ENCODE measurements around the gene FHAD1.

The FHAD1 gene

DNA sequence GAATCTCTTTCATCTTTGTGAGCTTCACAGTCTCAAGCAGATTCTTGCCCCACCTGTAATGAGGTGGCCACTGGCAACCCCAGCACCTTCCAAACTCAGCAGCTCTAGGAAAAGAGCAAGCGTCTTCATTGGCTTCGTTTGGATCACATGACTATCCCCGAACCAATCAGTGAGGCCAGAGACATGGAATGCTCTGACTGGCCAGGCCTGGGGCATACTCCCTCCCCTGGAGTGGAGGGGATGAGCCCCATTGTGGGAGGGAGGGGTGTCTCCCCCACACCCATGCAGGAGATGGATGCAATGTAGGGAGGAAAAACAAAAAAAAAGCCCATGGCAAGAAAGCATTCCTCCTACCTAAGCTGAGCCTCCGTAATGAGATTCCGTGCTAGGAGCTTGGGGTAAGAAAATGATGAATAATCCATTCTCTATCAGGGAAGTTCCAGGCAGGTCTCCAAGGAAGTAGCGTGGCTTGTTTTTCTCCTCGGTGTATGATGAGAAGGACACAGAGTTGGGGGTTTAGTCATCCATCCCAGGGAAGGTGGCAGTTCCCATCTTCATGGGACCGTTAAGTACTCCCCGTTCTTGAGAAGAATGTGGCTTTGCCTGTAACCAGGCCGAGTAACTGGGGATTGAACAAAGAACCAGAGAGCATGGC is 32.7 kb downstream of the FHAD1 start:
- DNase-seq, result no peak
- H3K27ac Mint-ChIP-seq, result no peak overlapping the region
- H3K4me3 Mint-ChIP-seq, result no peak overlapping the region
- ATAC-seq (replicated peaks), result no peak
- no peaks in the 10 kb centered on the region for H3K36me3 Mint-ChIP-seq (ENCODE audit: insufficient read depth)
- H3K27me3 Mint-ChIP-seq, result peaks cover 35 to 69% of the 10 kb centered on the region in 2 donors
- H3K4me1 Mint-ChIP-seq (ENCODE audit: low read depth in 2 of 2), result no peaks in the 10 kb centered on the region
- H3K9me3 Mint-ChIP-seq, result no peaks in the 10 kb centered on the region

GRCh38 chr1:15280416-15280815 is 33.4 kb downstream of the FHAD1 start:
- Mint-ChIP-seq H3K27me3 (peaks cover 32 to 65% of the 10 kb centered on the region in 2 donors), H3K4me1 (ENCODE audit: low read depth in 2 of 2) (no peaks in the 10 kb centered on the region), H3K4me3 (no peak overlapping the region), H3K9me3 (no peaks in the 10 kb centered on the region), H3K36me3 (ENCODE audit: insufficient read depth) (no peaks in the 10 kb centered on the region), H3K27ac (no peak overlapping the region)
- DNase-seq (no peak), ATAC-seq (replicated peaks) (no peak)

GRCh38 chr1:15282038-15282437 is 35.0 kb downstream of the FHAD1 start:
- H3K9me3 Mint-ChIP-seq, result no peaks in the 10 kb centered on the region
- peaks cover 24 to 65% of the 10 kb centered on the region in 2 donors for H3K27me3 Mint-ChIP-seq
- peaks cover 2% of the 10 kb centered on the region for H3K36me3 Mint-ChIP-seq (ENCODE audit: insufficient read depth)
- ATAC-seq (replicated peaks) (no peak), DNase-seq (no peak)
- H3K4me3 Mint-ChIP-seq, result no peak overlapping the region
- no peaks in the 10 kb centered on the region for H3K4me1 Mint-ChIP-seq (ENCODE audit: low read depth in 2 of 2)
- H3K27ac Mint-ChIP-seq, result no peak overlapping the region

DNA sequence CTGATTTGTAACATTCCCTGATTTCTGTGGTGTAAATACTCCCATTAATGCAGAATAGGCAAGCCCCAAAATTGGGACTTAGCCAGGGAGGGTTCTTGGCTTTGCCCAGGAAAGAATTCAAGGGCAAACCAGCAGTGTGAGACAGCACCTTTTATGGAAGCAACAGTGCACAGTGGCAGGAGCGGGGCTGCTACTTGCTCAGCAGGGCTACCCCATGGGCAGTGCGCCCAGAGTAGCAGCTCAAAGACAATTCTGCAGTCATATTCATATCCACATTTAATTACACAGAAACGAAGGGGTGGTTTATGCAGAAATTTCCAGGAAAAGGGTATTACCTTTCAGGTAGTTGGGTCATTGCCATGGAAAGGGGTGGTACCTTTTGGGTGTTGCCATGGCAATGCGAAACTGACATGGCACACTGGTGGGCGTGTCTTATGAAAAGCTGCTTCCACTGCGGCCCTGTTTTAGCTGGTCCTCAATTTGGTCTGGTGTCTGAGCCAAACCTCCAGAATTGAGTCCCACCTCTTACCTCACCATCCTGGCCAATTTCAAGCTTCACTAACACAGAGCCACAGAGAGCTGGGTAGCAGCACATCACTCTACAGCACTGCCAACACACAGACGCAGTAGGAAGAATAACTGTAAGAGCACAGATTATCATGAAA is 35.9 kb downstream of the FHAD1 start:
- Mint-ChIP-seq H3K27me3 (peaks cover 14 to 65% of the 10 kb centered on the region in 2 donors), H3K27ac (no peak overlapping the region), H3K4me1 (ENCODE audit: low read depth in 2 of 2) (no peaks in the 10 kb centered on the region), H3K4me3 (no peak overlapping the region), H3K9me3 (no peaks in the 10 kb centered on the region), H3K36me3 (ENCODE audit: insufficient read depth) (peaks cover 2% of the 10 kb centered on the region)
- DNase-seq (no peak), ATAC-seq (replicated peaks) (no peak)

- Mint-ChIP-seq H3K27ac (no peak overlapping the region), H3K9me3 (no peaks in the 10 kb centered on the region), H3K4me1 (ENCODE audit: low read depth in 2 of 2) (no peaks in the 10 kb centered on the region), H3K36me3 (ENCODE audit: insufficient read depth) (peaks cover 2% of the 10 kb centered on the region), H3K27me3 (peaks cover 11 to 71% of the 10 kb centered on the region in 2 donors), H3K4me3 (no peak overlapping the region)
- ATAC-seq (replicated peaks) (no peak), DNase-seq (no peak)
Observed at GRCh38 chr1:15283526-15283925, 36.5 kb downstream of the FHAD1 start.

DNA sequence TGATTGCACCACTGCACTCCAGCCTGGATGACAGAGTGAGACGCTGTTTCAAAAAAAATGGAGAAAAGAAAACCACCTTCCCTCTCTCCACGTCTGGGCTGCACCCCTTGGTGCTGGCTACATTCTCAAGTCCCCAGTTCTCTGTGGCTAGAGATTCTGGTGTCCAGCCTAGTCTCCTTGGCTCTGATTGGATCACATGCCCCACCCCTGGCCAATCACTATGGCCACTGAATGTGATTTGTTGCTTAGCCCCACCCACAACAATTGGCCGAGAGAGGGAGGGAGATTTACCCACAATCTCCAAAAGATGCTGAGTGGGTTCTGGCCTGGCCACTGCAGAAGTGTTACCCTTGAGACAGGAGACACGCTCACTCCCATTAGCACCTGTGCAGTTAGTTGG is 39.4 kb downstream of the FHAD1 start:
- DNase-seq, result no peak
- ATAC-seq (replicated peaks), result no peak
- H3K36me3 Mint-ChIP-seq (ENCODE audit: insufficient read depth), result peaks cover 2% of the 10 kb centered on the region
- H3K27ac Mint-ChIP-seq, result no peak overlapping the region
- H3K4me1 Mint-ChIP-seq (ENCODE audit: low read depth in 2 of 2), result no peaks in the 10 kb centered on the region
- no peaks in the 10 kb centered on the region for H3K9me3 Mint-ChIP-seq
- H3K27me3 Mint-ChIP-seq, result peaks cover 11 to 74% of the 10 kb centered on the region in 2 donors
- no peak overlapping the region for H3K4me3 Mint-ChIP-seq

DNA sequence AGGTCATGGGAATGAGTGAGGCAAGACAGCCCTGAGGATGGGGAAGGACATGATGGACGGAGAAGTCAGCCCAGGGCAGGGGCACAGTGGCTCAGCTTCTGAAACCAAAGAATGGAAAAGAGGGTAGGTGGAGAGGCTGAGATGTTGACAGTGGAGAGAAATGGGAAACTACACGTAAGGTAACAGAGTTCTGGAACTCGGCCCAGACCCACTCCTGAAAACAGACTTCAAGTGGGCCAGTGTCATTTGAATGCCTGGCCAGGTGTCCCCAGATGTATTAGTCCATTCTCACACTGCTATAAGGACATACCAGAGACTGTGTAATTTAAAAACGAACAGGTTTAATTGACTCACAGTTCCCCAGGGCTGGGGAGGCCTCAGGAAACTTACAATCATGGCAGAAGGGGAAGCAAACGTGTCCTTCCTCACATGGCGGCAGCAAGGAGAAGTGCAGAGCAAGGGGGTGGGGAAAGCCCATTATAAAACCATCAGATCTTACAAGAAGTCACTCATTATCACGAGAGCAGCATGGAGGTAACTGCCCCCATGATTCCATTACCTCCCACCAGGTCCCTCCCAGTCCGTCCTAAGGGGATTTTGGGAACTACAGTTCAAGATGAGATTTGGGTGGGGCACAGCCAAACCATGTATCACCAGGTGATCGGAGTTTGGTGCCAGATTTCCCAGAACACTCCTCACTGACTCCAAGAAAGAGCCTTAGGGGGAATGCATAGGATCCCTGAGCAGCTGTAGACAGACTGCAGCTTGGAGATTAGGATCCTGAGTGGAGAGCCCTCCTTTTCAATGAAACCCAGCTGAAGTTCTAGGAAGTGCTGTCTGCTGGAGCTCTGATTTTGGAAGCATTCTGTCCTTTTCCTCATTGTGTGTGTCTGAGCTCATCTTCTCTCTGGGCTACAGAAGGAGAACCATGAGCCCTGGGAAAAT is 40.3 kb downstream of the FHAD1 start:
- H3K27ac Mint-ChIP-seq, result no peak overlapping the region

DNA sequence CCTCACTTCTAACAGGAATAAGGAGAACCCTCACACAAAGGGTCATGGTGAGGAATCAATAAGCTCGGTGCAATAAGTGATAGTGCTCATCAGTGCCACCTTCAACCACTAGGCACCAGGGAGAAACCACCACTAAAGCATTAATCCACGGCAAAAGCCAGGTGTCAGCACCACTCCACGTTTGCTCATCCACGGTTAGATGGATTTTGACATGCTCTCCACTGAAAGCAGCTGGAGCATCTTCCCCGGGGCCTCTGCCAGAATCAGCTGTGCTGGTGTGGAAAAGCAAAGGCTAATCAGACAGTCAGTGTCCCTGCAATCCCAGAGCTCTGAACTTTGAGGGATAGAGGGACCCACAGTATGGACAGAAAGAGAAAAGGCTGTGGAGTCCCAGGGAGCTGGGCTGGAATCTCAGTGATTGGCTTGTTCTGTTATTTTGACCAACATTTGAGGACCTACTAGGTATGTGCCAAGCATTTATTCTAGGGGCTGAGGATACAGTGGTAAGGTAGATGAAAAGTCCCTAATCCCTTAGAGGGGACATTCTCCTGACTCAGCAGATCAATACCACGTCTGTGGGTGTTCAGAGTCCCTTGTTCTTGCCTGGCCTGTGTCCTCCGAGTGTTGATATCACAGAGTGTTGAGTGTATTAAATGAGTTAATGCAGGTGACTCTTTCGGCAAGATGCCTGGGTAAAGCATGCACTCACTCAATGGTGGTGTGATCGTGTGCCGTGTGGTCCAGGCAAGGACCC is 41.3 kb downstream of the FHAD1 start:
- Mint-ChIP-seq H3K27me3 (peaks cover 5 to 59% of the 10 kb centered on the region in 2 donors), H3K27ac (no peak overlapping the region), H3K4me1 (ENCODE audit: low read depth in 2 of 2) (no peaks in the 10 kb centered on the region)

More for the DNA sequence above, 40.3 kb downstream of the FHAD1 start:
- no peaks in the 10 kb centered on the region for H3K9me3 Mint-ChIP-seq
- DNase-seq, result no peak
- H3K4me1 Mint-ChIP-seq (ENCODE audit: low read depth in 2 of 2), result no peaks in the 10 kb centered on the region
- H3K4me3 Mint-ChIP-seq, result no peak overlapping the region
- peaks cover 5 to 66% of the 10 kb centered on the region in 2 donors for H3K27me3 Mint-ChIP-seq
- H3K36me3 Mint-ChIP-seq (ENCODE audit: insufficient read depth), result peaks cover 2% of the 10 kb centered on the region
- ATAC-seq (replicated peaks), result no peak

DNA sequence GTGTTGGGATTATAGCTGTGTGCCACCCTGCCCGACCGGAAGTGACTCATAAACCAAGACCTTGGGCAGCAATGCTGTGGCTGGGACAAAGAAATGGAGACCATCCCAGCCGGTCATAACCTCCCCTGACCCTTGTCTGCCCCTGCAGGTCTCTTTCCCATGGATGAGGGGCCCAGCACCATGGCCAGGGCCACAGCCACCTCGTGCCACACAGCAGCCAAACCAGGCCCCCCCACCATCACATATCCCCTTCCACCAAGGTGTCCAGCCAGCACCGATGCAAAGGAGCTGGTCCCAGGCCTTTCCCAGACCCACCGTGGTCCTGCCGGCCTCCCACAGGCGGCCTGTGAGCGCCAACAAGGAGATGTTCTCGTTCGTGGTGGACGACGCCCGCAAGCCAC is 42.2 kb downstream of the FHAD1 start:
- Mint-ChIP-seq H3K9me3 (no peaks in the 10 kb centered on the region), H3K27ac (no peak overlapping the region), H3K4me1 (ENCODE audit: low read depth in 2 of 2) (no peaks in the 10 kb centered on the region), H3K4me3 (no peak overlapping the region), H3K27me3 (peaks cover 5 to 55% of the 10 kb centered on the region in 2 donors), H3K36me3 (ENCODE audit: insufficient read depth) (peaks cover 2% of the 10 kb centered on the region)
- ATAC-seq (replicated peaks) (no peak), DNase-seq (no peak)

More for the DNA sequence above, 41.3 kb downstream of the FHAD1 start:
- H3K9me3 Mint-ChIP-seq, result no peaks in the 10 kb centered on the region
- no peak overlapping the region for H3K4me3 Mint-ChIP-seq
- no peak for DNase-seq
- peaks cover 2% of the 10 kb centered on the region for H3K36me3 Mint-ChIP-seq (ENCODE audit: insufficient read depth)
- no peak for ATAC-seq (replicated peaks)

GRCh38 chr1:15290382-15290781 is 43.4 kb downstream of the FHAD1 start:
- ATAC-seq (replicated peaks), result peak; percentile 49
- DNase-seq, result no peak
- H3K27ac Mint-ChIP-seq, result peak overlapping the region in 1 of 2 donors; percentile 69

GRCh38 chr1:15295696-15296095 is 48.7 kb downstream of the FHAD1 start:
- Mint-ChIP-seq H3K27me3 (peaks cover 0 to 1% of the 10 kb centered on the region in 2 donors), H3K4me3 (no peak overlapping the region), H3K9me3 (no peaks in the 10 kb centered on the region), H3K36me3 (ENCODE audit: insufficient read depth) (no peaks in the 10 kb centered on the region), H3K27ac (no peak overlapping the region), H3K4me1 (ENCODE audit: low read depth in 2 of 2) (peaks cover 6 to 7% of the 10 kb centered on the region in 2 donors)
- ATAC-seq (replicated peaks) (no peak), DNase-seq (no peak)

More at GRCh38 chr1:15290382-15290781, 43.4 kb downstream of the FHAD1 start:
- H3K27me3 Mint-ChIP-seq, result peaks cover 5 to 54% of the 10 kb centered on the region in 2 donors
- peaks cover 2% of the 10 kb centered on the region for H3K36me3 Mint-ChIP-seq (ENCODE audit: insufficient read depth)
- H3K4me3 Mint-ChIP-seq, result no peak overlapping the region
- no peaks in the 10 kb centered on the region for H3K4me1 Mint-ChIP-seq (ENCODE audit: low read depth in 2 of 2)
- H3K9me3 Mint-ChIP-seq, result no peaks in the 10 kb centered on the region

DNA sequence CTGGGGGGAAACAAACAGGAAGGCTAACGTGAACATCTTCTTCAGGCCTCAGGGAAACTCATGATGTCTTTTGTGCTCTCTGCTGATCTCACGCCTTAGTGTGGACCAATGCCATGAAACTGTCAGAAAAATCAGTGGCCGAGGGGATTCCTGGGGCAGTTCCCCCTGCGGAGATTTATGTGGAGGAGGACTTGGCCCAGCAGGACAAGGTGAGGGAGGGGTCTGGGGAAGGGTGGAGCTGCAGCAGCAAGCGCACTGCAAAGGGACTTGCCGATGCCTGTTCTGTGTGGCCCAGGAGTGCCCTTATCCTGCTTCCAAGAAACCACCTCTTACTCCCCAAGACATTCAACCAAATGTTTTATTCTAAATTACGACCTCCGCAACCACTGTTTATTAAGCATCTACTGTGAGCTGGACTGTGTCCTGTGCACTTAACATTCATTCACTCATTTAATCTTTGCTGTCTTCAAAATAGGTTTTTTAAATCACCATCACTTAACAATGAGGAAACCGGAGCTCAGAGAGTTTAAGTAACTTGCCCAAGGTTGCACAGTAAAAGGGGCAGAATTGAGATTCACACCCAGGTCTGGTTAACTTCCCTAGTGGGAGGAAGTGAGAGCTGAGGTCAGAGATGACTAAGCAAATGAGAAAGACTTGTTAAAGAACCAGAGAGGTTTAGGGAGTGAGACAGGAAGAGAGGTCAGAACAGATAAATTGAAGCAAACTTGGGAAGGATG is 49.7 kb downstream of the FHAD1 start:
- Mint-ChIP-seq H3K4me1 (ENCODE audit: low read depth in 2 of 2) (peaks cover 6 to 7% of the 10 kb centered on the region in 2 donors), H3K9me3 (no peaks in the 10 kb centered on the region), H3K36me3 (ENCODE audit: insufficient read depth) (peaks cover 5% of the 10 kb centered on the region), H3K4me3 (peak overlapping the region in 1 of 2 donors; percentile 5), H3K27ac (peak overlapping the region in 1 of 2 donors; percentile 7), H3K27me3 (no peaks in the 10 kb centered on the region)
- ATAC-seq (replicated peaks), result peak; percentile 76
- DNase-seq, result no peak

Measured in effector memory CD8-positive, alpha-beta T cell (primary cell).